IPS DF 6.9 (cell line): ENCODE measurements around the gene LATS2.

Experiments
- DNase-seq: peaks from one replicate; pipeline ENCODE4 v3.0.0-alpha.2; 2013; ENCODE audit warnings: low read depth, low spot score
- H3K27ac ChIP-seq: one replicate; pipeline ENCODE4 v1.5.1; 2013; ENCODE audit warnings: low read length, control low read depth
- H3K27me3 ChIP-seq: 2 replicates; pipeline ENCODE4 v1.6.1; 2013; ENCODE audit warnings: mild to moderate bottlenecking, low read length; ENCODE audit not compliant: control insufficient read depth, insufficient read depth
- H3K36me3 ChIP-seq: 2 replicates; pipeline ENCODE4 v1.6.1; 2013; ENCODE audit warnings: low read length; ENCODE audit not compliant: control insufficient read depth, insufficient read depth
- H3K4me1 ChIP-seq: 2 replicates; pipeline ENCODE4 v1.6.1; 2013; ENCODE audit warnings: low read length; ENCODE audit not compliant: control insufficient read depth, insufficient read depth
- H3K4me3 ChIP-seq: 2 replicates; pipeline ENCODE4 v1.5.1; 2013; ENCODE audit warnings: mild to moderate bottlenecking, low read length
- H3K9me3 ChIP-seq: 2 replicates; pipeline ENCODE4 v1.6.1; 2013; ENCODE audit warnings: low read length, inconsistent platforms; ENCODE audit not compliant: control insufficient read depth, insufficient read depth
- WGBS: extraction: QIAGEN DNeasy Blood & Tissue Kit; methylation state at CpG from one replicate; pipeline ENCODE4 v1.1.7; 2013; ENCODE audit warnings: mixed read lengths, missing lambda C conversion rate; ENCODE audit not compliant: insufficient read length, insufficient coverage; 5-methylcytosine and 5-hydroxymethylcytosine counted together

The LATS2 gene

DNA sequence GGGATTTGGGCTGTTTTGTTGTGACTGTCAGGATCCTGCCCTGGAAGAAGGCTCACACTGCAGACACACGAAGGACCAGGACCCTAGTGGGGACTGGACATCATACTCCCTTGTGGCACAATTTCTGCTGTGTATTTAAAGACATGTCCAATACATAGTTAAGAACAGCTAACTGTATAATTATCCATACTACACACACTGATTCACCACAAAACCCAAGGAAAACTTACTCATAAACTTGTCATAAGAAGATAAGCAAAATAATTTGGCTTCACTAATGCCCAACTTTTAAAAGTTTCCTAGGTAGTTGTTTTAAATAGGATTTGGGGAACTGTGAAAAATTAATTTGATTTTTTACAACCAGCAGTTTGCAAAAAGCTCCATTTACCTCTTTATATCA lies 46.1 kb downstream of the LATS2 start:
- DNase-seq = no peak
- Histone ChIP-seq H3K4me1 (no peaks in the 10 kb centered on the region), H3K27me3 (no peaks in the 10 kb centered on the region), H3K36me3 (no peaks in the 10 kb centered on the region), H3K9me3 (no peaks in the 10 kb centered on the region), H3K4me3 (no peak overlapping the region), H3K27ac (no peak overlapping the region)
- WGBS = no CpG with 5 or more reads among the region's 1 CpG

DNA sequence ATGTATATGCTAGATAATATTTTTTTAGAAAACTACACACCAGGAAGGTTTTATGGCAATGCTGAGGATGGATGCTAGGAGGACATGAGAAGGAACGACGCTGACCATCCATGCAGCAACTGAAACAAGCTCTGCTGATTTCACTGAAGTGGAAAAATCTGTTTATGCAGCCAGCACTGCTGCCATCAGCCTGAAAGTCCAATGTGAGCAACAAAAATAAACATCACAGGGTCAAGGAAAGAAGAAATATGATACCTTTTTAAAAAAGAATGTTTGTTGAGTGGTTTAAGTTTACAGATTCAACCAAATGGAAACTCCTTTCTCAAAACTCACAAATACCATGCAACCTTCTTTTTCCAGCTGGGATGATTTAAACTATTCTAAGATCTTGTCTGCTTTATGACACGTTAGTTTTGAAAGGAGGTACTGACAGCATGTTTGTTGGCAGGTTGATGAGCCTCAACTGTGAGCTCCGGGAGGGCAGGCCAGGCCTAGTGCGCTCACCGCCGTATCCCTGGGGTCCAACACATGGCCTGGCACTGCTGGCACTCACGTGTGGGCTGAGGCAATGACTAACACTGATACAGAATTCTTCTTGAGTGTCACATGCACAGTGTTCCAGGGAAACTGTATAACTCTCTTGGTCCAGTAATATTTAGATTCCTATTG lies 46.8 kb downstream of the LATS2 start:
- H3K9me3 ChIP-seq = no peaks in the 10 kb centered on the region
- H3K27me3 ChIP-seq = no peaks in the 10 kb centered on the region
- no CpG with 5 or more reads among the region's 8 CpGs for WGBS
- no peaks in the 10 kb centered on the region for H3K36me3 ChIP-seq
- H3K4me1 ChIP-seq = no peaks in the 10 kb centered on the region
- no peak overlapping the region for H3K27ac ChIP-seq
- no peak for DNase-seq
- H3K4me3 ChIP-seq = no peak overlapping the region

DNA sequence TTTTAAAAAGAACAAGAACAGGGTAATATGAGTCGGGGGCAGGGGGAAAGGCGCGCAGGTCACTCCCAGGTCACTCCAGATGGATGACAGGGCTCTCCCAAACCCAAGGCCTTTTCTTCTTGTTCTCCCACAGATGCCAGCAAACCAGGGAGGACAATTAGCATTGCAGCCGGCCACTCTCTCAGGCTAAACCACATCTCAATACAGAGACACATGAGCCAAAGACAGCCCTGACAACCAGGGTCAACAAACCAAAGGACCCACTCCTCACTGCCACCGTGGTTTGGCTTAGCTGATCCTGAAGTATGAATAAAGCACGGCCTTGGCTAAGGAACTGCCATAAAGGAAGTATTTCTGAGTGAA lies 47.3 kb downstream of the LATS2 start:
- no peaks in the 10 kb centered on the region for H3K9me3 ChIP-seq
- WGBS = no CpG with 5 or more reads among the region's 6 CpGs
- H3K27me3 ChIP-seq = no peaks in the 10 kb centered on the region
- H3K36me3 ChIP-seq = no peaks in the 10 kb centered on the region
- H3K4me1 ChIP-seq = no peaks in the 10 kb centered on the region
- no peak for DNase-seq
- H3K4me3 ChIP-seq = no peak overlapping the region
- no peak overlapping the region for H3K27ac ChIP-seq

DNA sequence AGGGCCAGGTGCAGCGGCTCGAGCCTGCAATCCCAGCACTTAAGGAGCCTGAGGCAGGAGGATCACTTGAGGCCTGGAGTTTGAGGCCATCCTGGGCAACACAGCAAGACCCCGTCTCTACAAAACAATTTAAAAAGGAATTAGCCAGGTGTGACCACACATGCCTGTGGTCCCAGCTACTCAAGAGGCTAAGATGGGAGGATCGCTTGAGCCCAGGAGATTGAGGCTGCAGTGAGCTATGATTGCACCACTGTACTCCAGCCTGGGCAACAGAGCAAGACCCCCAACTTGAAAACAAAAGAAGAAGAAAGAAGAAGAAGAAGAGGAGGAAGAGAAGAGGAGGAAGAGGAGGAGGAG lies 47.7 kb downstream of the LATS2 start:
- H3K27ac ChIP-seq = no peak overlapping the region

DNA sequence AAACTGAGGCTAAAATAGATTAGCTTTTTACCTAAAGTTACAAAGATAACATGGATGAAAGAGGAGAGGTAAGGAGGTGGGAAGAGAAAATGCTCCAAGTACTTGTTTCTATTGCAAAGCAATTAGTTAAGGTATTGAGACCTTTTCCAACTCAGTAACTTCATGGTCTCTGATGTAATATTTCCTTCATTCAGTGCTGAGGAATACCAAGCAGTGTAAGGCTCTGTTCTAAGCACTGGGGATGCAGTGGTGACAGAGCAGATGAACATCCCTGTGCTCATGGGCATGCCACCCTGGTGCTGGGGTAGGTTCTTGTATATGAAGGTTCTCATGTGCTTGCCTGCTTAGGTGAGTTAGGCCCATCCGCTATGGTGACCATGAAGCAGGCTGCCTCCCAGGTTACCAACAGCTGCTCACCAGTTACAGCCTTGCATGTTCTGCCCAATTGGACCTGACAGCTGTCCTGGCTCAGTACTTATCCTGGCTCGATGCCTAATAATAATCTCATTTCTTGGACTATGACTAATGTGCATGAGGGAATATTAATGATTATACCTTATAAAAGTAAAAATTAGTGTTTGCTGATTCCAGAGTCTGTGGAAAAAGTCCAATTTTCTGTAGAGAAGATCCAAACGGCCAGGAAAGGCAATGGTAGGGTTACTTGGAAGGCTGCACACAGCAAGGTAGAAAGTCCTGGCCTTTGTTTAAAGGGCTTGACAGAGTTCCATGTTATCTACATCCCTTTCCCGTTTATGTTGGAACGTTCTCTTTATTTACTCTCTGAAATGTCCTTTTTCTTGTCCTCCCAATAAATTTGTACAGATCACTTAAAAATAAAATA lies 48.3 kb downstream of the LATS2 start:
- no CpG with 5 or more reads among the region's 5 CpGs for WGBS
- H3K4me3 ChIP-seq = no peak overlapping the region
- H3K36me3 ChIP-seq = no peaks in the 10 kb centered on the region
- H3K4me1 ChIP-seq = no peaks in the 10 kb centered on the region
- H3K27ac ChIP-seq = no peak overlapping the region
- H3K27me3 ChIP-seq = no peaks in the 10 kb centered on the region
- DNase-seq = no peak
- no peaks in the 10 kb centered on the region for H3K9me3 ChIP-seq

More for the DNA sequence above, 47.7 kb downstream of the LATS2 start:
- H3K9me3 ChIP-seq = no peaks in the 10 kb centered on the region
- no CpG with 5 or more reads among the region's 4 CpGs for WGBS
- no peaks in the 10 kb centered on the region for H3K27me3 ChIP-seq
- no peaks in the 10 kb centered on the region for H3K36me3 ChIP-seq
- H3K4me1 ChIP-seq = no peaks in the 10 kb centered on the region
- no peak overlapping the region for H3K4me3 ChIP-seq
- no peak for DNase-seq

DNA sequence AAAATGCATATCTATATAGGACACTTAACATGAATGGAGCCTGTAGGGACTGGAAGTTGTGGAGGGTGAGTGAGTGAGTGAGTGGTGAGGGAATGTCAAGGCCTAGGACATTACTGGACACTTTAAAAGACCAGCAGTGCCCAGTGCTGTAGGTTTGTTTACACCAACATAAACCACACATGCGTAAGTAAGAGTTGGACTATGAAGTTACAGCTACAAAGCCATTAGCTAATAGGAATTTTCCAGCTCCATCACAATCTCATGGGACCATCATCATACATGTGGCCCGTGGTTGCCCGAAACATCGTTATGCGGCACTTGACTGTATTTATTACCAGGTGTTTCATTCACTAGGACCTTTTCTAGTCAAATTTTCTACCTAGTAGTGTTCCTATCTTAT lies 49.2 kb downstream of the LATS2 start:
- no peaks in the 10 kb centered on the region for H3K9me3 ChIP-seq
- no peaks in the 10 kb centered on the region for H3K4me1 ChIP-seq
- H3K4me3 ChIP-seq = no peak overlapping the region
- WGBS = no CpG with 5 or more reads among the region's 5 CpGs
- H3K27ac ChIP-seq = no peak overlapping the region
- no peak for DNase-seq
- no peaks in the 10 kb centered on the region for H3K27me3 ChIP-seq
- H3K36me3 ChIP-seq = no peaks in the 10 kb centered on the region

DNA sequence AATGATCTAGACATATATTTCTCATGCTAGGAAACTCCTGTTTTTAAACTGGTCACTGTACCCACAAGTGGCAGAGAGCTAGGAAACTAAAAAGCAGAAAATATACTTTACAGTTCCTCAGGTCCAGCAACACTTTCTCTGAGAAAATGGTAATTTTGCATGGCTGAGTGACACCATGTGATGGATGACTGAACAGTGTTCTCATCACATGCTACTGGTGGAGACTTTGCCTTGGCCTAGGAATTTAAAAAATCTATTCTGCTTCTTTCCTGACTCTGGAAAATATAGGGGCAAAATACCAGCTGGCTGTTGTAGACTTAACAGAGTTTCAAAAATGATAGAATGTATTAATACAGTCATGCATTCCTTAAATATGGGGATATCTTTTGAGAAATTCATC lies 50.0 kb downstream of the LATS2 start:
- Histone ChIP-seq H3K36me3 (no peaks in the 10 kb centered on the region), H3K27me3 (no peaks in the 10 kb centered on the region), H3K27ac (no peak overlapping the region), H3K9me3 (no peaks in the 10 kb centered on the region), H3K4me3 (no peak overlapping the region), H3K4me1 (no peaks in the 10 kb centered on the region)
- DNase-seq = no peak

DNA sequence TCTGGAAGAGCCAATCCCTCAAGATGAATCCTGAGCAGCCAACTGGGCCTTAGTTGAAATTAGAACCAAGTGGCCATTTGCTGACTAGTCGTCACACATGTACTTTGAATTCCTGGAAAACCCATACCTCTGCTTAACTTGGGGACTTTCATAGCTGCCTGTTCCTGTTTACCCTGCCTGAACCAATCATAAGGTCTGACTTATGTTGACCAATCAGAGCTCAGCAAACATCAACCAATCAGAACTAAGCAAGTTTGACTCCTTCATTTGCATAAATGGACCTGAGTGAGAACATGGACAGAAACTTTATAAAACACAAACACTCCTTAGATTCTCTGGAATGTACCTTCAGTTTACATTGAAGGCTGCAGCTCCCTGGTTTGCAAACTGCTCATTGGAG lies 50.8 kb downstream of the LATS2 start:
- no peak for DNase-seq
- H3K4me1 ChIP-seq = no peaks in the 10 kb centered on the region
- no peak overlapping the region for H3K4me3 ChIP-seq
- H3K27ac ChIP-seq = no peak overlapping the region
- no peaks in the 10 kb centered on the region for H3K27me3 ChIP-seq
- no peaks in the 10 kb centered on the region for H3K9me3 ChIP-seq
- no CpG with 5 or more reads among the region's 1 CpG for WGBS
- no peaks in the 10 kb centered on the region for H3K36me3 ChIP-seq

DNA sequence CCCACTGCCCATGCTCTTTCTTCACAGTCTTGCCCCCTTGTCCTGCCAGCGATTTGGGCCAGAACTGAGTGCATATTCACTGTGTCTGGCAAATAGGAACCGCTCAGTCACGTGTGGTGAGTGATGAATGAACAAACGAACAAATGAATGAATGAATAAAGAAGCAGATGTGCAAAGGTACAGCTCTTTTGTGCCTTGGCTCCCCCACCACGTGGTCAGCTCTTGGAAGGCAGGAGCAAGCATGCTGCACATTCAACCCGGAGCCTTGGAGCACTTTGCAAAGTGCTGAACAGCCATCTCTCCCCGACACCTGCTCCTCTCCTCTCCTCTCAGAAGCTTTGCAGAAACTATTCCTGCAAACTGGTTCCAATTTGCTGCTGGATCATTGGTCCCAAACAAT lies 52.4 kb downstream of the LATS2 start:
- Histone ChIP-seq H3K27ac (no peak overlapping the region), H3K9me3 (no peaks in the 10 kb centered on the region), H3K4me1 (no peaks in the 10 kb centered on the region; the same call in 1 of the 2 replicates), H3K36me3 (no peaks in the 10 kb centered on the region), H3K4me3 (no peak overlapping the region), H3K27me3 (no peaks in the 10 kb centered on the region)
- no peak for DNase-seq
- WGBS = no CpG with 5 or more reads among the region's 7 CpGs

DNA sequence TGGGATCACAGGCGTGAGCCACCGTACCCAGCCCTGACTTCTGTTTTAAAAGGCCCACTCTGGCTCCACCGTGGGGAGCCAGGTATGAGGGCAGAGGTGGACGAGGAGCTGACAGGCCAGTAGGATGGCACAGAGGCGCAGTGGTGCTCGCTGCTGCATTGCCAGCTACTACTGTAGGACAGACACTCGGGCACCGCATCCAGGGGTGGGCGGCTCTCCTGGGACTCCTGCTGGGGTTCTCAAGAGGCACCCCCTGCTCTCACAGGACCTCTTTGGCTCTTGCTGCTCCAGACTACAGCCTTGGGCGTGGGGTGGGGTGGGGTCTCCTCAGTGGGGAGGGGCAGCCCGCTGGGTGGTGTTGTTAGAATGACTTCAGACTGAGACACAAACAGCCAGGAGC lies 53.4 kb downstream of the LATS2 start:
- no peak for DNase-seq
- Histone ChIP-seq H3K4me3 (no peak overlapping the region), H3K9me3 (no peaks in the 10 kb centered on the region), H3K27me3 (no peaks in the 10 kb centered on the region), H3K27ac (no peak overlapping the region), H3K36me3 (no peaks in the 10 kb centered on the region), H3K4me1 (no peaks in the 10 kb centered on the region; the same call in 1 of the 2 replicates)
- no CpG with 5 or more reads among the region's 11 CpGs for WGBS
